Suprapubic skin (tissue), 4 donors: ENCODE results near the gene GNA15.

Source experiments
- CTCF ChIP-seq, 2 donors: fragments of 200-600 bp in 1 of 2; fragments of 450-650 bp in 1 of 2; sonication (generic) in 1 of 2; IDR thresholded peaks; one replicate each; pipeline ENCODE4 v1.5.1; 2016 to 2019; ENCODE audit warnings: antibody characterized with exemption in 2 of 2, mild to moderate bottlenecking in 1 of 2, moderate library complexity in 1 of 2
- EP300 ChIP-seq: sonication (generic); formaldehyde crosslinking; IDR thresholded peaks from one replicate; pipeline ENCODE4 v1.6.1; 2017; ENCODE audit warnings: antibody characterized with exemption
- POLR2A ChIP-seq, 2 donors: fragments of 450-650 bp; IDR thresholded peaks; one replicate each; pipeline ENCODE4 v1.6.1; 2017; ENCODE audit warnings: antibody characterized with exemption in 2 of 2, mild to moderate bottlenecking in 2 of 2, moderate library complexity in 2 of 2
- POLR2AphosphoS5 ChIP-seq, 3 donors: sonication (generic); formaldehyde crosslinking; IDR thresholded peaks; one replicate each; pipeline ENCODE4 v1.6.1; 2017; ENCODE audit warnings: antibody characterized with exemption in 3 of 3

GRCh38 chr19:3178973-3179738 is 43.3 kb downstream of the GNA15 start:
- TF ChIP-seq EP300 (no peak), CTCF (IDR thresholded peaks at IDR 0.05) (no peak), POLR2AphosphoS5 (IDR thresholded peaks at IDR 0.05) (no peak), POLR2A (IDR thresholded peaks at IDR 0.05) (no peak)
